IPS-NIHi11 (cell line): Measurements from ENCODE around the gene TTLL4.
"Not testable (repeated sequence)": the region's sequence is repeated elsewhere in the genome, so short reads cannot be mapped to it uniquely, and the experiment has no call there.

Source experiments
- DNase-seq: peaks from one replicate; pipeline ENCODE4 v3.0.0; 2012; ENCODE audit warnings: mixed read lengths, low spot score

The TTLL4 gene

DNA sequence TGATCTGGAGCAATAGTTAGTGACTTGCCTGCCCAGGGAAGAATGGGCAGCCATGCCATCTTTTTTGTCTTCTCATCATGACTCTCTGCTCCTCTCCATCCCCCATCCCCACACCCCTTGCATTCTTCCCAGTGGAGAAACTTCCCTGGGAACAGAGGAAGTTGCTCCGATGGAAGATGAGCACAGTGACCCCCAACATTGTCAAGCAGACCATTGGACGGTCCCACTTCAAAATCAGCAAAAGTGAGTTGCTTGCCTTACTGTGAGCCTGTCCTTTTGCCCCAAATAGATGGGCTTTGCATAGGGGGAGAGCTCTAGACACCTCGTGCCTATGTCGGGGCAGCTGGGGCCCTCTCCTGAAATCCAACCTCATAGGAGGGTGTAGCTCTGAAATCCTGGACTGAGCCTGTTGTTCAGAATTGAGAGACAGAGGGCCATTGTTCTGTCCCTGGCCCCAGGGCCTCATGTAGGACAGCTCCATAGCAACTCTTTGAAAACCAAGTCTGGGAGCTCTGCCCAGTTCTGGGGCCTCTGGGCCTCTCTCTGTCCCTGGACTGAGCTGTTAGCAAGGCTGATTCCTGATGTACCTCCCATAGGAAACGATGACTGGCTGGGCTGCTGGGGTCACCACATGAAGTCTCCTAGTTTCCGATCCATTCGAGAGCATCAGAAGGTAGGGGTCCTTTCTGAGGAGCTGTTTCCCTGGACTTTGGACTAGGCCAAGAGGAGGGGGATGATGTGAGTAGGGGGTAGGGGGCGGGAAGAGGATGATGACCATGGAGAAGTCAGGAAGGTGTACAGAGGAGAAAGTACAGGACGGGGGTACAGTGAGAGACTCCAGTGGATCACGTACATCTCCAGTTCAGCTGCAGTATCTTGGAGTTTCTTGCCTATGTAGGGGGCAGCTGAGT is 35.2 kb downstream of the TTLL4 start:
- DNase-seq: no peak

DNA sequence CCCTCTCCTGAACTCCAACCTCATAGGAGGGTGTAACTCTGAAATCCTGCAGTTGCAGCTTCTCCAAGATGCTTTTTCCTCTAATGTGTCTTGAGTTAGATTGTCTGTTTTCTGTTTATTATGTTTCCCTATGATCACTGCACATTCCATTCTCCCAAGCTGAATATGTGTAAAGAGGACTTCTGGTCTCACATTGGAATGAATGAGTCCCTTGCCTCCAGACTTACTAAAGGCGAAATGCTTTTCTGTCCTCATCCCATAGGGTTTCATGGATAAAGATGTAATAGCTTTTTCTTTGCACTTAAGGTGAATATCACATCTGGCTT is 35.8 kb downstream of the TTLL4 start:
- DNase-seq: no peak

DNA sequence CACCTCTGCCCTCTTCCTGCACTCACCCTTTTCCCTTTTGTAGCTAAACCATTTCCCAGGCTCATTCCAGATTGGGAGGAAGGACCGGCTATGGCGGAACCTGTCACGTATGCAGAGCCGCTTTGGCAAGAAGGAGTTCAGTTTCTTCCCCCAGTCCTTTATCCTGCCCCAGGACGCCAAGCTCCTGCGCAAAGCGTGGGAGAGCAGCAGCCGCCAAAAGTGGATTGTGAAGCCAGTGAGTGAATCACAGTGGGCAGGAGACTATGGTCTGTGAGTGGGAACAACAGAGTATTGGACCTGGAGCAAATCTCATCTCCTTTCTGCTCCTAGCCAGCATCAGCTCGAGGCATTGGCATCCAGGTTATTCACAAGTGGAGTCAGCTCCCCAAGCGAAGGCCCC is 36.3 kb downstream of the TTLL4 start:
- DNase-seq: no peak

DNA sequence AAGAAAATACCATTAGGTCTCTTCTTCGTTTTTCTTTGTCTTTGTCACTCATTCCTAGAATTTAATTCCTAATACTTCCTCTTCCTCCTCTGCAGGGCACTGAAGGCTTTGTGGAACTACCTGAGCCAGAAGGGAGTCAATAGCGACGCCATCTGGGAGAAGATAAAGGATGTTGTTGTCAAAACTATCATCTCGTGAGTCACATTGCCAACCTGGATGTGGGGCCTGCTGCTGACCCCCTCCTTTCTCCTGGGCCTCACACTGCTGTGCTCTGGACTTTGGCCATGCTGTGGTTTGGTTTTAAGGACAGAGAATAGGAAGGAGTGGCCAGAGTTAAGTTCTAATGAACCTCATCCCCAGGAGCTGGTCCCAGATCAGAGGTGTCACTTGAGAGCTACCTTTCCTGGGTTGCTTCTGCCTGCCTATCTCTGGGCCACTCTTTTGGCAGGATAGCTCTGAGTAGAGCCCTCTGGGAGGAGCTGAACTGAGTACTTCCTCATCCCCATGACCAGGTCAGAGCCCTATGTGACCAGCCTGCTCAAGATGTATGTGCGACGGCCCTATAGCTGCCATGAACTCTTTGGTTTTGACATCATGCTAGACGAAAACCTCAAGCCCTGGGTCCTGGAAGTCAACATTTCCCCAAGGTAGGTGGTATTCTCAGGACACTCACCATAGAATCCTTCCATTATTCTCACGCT is 38.3 kb downstream of the TTLL4 start:
- no peak for DNase-seq

DNA sequence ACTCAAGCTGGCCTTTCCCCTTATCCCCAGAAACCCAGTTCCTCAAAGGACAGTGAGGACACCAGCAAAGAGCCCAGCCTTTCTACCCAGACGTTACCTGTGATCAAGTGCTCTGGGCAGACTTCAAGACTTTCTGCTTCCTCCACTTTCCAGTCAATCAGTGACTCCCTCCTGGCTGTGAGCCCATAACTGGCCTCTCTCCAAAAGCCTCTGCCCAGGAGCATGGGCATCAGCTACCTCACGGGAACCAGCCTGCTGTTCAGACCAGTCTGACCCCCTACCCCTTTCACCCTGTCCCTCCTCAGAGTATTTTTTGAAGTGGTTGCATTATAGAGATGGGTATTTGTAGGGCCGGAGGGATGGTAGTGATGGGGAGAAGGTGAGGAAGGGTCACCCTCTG is 43.6 kb downstream of the TTLL4 start:
- no peak for DNase-seq

DNA sequence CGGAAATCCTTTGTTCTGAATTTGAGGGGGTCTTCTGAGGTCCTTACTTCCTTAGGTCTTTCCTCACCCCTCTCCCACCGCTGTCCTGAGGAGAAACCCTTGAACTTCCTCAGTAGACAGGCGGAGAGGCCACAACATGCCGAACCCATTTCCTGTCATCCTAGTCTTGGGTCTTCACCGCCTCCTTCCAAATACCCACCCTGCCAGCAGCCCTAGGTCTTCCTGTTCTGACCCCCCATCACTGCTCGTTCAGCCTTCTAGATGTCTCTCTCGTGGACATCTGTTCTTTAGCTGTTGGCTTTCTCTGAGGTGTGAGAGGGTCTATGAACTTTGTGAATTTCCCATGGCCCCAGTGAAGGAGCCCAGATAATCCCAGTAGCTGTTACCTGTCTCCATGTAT is 44.1 kb downstream of the TTLL4 start:
- no peak for DNase-seq

DNA sequence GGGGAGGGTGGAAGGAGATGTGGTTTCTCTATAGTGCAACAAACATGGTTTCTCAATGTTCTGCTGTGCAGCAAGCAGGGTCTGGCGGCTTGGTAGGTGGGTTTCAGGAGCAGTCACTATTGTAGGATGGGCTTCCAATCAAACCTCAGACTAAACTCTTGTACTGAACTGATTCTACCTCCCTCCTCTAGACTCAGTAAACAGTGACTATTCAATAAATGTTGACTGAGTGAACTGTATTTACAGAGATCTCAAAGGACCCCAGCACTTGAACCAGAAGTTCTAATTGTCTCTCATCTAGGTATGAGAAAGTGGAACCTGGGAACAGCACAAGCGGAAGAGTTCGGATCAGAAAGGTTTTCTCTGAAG is 44.5 kb downstream of the TTLL4 start:
- no peak for DNase-seq

DNA sequence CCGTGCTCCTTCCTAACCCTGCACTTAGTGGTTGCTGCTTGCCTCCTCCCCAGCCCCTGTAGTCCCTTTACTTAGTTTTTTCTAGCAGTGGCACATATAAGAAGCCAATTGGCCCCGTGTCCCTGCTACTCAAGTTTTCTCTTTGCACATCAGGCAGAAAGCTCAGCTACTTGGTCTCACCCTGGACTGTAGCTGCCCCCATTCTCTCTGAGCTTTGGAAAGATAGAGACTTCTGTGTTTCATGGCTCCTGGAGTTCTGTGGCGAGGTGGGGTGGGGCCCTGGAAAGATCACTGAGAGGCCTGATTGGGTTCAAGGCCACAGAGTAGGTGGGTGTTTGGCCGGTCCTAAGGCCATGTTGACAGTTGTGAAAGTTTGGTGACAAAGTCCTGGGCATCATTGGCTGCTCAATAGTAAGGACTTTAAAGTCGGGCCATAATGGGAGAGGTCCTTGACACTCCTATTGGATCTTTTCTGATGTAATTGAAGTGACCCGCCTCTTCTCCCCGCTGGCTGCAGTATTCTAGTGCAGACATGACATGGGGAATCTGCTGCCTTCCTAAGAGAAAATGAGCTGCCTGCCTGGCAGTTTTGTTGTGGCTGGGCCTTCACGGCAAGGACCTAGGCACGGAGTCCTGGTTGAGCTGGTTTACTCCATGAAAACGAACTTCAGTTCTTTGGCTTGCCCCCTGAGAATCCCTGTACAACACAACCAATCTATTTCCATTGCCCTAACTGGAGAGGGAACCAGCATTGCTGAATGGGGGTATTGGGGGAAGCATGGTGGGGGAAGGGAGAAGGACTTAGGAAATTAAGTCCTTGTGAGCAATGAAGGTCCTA is 45.2 kb downstream of the TTLL4 start:
- DNase-seq: no peak

DNA sequence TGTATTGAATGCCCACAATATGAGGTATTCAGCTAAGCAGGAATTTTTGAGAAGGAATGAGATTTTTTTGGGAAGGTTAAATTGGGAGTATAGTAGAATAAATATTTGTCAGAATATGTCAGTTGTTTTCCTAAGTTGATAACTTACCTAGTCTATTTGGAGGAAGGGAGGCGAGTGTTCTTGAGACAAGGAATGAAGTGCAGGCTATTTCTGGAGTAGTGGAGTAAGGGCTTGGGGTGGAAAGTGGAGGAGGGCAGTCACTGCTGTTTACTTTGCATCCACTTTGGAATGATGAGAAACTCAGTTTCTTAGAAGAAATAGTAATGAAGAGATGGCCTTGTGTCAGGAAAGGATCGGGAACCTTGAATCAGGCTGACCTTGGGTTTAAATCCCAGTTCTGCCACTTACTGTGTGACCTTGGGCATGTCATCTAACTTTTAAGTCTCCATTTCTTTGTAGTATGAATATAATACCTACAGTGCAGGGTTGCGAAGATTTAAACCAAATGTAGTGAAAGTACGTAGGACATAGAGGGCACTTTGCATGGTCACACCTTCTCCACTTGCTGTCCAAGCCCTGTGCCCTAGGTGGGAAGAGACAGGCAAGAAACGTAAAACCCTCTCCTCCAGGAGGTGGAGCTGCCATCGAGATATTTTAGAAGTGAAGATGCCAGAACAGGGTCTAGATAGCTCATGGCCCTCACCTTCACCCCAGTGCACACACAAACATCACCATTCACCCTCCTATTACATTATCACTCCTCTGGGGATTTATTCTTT is 46.2 kb downstream of the TTLL4 start:
- DNase-seq: no peak

DNA sequence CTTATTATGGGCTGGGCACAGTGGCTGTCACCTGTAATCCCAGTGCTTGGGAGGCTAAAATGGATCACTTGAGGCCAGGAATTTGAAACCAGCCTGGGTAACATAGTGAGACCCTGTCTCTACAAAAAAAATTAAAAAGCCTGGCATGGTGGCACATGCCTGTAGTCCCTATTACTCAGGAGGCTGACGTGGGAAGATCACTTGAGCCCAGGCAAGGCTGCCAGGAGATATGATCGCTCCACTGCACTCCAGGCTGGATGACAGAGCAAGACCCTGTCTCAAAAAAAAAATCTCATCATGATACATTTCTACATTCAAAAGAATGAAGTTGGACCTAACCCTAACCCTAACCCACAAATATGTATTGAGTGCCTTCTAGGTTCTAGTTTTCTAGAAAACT is 51.2 kb downstream of the TTLL4 start:
- DNase-seq: no peak

DNA sequence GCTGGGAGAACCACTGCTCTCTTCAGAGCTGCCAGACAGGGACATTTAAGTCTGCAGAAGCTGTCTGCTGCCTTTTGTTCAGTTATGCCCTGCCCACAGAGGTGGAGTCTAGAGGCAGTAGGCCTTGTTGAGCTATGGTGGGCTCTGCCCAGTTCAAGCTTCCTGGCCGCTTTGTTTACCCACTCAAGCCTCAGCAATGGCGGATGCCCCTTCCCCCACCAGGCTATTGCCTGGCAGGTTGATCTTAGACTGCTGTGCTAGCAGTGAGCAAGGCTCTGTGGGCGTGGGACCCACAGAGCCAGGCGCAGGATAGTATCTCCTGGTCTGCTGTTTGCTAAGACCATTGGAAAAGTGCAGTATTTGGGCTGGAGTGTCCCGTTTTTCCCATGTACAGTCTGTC is 62.1 kb downstream of the TTLL4 start:
- not testable (repeated sequence) for DNase-seq

DNA sequence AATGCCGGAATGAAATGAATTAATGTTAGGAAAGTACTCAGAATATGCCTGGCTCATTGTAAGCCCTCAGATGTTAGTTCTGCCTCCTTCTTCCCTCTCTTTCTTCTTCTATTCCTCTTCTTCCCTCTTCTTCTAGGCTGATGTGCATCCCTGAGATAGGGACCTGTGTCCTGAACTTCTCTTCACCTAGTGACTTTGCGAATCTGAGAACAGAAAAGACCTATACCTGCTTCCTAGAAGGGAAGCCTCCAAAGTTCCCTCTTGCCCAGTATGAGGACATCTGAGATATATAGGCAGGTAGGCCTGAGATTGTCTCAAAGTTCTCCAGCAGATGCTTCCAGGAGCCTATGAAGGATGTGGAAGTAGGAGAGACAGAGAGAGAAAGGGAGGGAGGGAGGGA is 63.2 kb downstream of the TTLL4 start:
- no peak for DNase-seq

DNA sequence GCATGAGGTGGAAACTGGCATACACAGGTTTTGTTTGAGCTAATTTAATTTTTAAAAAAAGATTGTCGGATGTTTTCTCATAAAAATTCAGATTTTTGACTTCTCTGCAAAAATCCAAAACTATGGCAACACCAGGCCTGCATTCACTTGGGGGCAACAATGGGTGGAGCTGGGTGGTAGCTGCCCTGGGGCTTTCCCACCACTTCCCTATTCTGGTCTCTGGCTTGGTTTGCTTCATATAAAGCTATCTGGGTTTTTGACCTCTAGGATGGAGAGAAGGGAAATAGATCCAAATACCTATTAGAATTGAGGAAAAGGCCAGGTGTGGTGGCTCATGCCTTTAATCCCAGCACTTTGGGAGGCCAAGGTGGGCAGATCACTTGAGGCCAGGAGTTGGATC is 65.9 kb downstream of the TTLL4 start:
- DNase-seq: no peak

DNA sequence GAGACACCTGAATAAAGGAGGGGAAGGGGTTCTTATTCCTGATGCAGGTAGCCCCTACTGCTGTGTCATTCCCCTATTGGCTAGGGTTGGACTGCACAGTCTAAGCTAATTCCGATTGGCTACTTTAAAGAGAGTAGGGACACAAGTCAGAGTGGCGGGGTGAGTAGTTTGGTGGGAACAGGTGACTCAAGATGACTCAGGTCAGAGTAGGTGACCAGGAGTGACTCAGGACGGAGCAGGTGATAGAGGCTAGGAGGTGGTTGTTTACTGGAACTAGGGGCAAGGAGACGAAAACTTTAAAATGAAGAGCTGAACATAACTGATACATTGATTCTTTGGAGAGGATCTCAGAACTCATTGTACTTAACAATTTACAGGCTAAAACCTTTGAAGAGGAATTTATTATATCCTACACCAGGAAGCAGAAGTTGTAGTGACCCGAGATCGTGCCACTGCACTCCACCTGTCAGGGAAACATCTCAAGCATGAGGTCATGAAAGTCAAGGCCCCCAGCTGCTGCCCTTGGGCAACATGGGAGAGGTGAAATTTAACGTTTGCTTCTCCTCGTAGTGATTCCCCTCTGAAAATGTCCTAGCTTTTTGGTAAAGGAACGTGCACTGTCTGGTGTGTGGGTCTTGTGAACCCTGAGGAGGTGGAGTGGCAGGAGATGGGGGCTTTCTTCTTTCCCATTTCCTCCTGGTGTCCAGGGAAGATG is 66.8 kb downstream of the TTLL4 start:
- no peak for DNase-seq

DNA sequence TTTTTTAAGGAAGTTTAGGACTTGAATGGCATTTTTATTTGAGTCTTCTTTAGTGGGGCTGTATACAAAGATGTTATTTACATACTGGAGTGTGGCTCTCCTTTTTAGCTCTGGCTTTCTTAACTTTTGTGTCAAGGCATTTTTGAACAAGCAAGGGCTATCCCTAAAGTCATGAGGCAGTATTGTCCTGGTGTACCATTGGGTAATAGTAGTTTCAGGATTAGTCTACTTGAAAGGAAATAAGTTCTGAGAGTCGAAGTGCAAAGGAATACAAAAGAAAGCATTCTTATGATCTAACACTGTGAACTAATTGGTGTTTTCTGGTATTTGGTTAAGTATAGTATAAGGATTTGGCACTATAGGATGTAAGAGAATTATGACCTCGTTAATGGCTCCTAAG is 69.4 kb downstream of the TTLL4 start:
- DNase-seq: no peak

DNA sequence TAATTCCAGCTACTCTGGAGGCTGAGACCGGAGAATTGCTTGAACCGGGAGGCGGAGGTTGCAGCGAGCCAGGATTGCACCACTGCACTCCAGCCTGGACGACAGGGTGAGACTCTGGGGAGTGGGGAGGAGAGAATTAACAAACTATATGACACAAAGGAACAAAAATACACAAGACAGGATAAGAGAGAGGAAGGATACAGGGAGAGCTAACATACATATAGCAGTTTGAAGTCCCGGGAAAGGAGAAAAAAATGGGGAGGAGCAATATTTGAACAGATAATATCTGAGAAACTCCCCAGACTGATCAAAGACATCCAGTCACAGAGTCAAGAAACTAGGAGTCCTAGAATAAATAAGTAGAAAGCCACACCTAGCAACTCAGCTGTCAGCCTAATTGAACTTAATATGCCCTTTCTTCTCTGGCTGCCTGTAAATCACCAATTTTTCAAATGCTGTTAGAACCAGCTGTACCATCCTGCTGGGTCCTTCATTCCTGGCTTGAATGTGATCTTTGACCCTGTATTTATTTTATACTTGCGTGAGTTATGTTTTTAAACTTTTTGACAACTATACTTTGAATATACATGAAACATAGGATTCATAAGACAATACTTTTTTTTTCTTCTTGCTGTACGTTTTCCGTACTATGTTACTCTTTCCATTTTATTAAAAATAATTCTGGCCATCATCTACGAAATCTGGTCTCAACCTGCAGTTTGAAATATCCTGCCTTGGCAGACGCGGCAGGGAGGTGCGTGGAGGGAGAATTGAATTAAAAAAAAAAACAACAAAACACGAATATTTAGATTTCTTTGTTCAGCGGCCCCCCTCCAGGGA is 70.4 kb downstream of the TTLL4 start:
- DNase-seq: no peak

DNA sequence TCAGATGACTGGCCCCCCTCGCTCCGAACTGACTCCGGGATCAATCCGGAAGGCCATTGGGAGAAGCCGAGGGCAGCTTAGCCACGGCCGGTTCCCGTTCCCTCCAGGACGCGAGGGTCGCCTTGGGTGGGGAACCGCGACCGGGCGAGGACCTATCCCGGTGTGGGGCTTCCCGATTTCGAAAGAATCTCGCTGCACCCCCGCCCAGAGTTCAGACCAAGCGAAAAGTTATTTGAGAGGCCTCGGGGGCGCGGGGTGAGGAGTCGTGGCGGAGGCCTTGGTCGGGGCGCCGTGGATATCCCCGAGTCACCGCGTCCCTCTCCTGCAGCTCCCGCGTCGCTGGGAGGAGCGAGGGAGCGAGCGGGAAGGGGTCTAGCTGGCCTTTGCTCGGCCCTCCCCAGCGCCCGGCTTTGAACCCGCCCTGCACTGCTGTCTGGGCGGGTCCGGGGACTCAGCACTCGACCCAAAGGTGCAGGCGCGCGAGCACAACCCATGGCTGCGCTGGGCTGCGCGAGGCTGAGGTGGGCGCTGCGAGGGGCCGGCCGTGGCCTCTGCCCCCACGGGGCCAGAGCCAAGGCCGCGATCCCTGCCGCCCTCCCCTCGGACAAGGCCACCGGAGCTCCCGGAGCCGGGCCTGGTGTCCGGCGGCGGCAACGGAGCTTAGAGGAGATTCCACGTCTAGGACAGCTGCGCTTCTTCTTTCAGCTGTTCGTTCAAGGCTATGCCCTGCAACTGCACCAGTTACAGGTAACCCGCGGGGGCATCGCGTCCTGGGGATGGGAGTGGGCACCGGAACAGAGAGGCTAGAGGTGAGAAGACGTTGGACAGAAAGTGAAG is 71.3 kb downstream of the TTLL4 start, which contains the start of gene CYP27A1:
Gene CYP27A1 (plus strand): TSS at position 457 of the 837 bp plus-strand sequence. CDS start 36 bp downstream, at position 493.
- DNase-seq: peak; percentile 78

DNA sequence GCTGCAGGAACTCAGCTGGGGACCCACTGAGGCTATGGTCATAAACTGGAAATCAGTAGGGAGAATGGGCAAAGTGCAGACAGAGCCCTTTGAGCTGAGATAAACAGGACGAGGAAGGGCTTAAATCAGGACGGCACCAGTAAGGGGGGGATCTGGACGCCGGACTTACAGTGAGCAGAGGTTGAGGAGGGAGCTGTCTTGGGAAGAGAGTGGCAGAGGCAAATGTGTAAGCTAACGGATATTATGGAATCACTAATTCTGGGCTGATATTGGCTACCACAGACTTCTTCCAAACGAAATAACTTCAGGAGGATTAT is 71.9 kb downstream of the TTLL4 start:
- no peak for DNase-seq

DNA sequence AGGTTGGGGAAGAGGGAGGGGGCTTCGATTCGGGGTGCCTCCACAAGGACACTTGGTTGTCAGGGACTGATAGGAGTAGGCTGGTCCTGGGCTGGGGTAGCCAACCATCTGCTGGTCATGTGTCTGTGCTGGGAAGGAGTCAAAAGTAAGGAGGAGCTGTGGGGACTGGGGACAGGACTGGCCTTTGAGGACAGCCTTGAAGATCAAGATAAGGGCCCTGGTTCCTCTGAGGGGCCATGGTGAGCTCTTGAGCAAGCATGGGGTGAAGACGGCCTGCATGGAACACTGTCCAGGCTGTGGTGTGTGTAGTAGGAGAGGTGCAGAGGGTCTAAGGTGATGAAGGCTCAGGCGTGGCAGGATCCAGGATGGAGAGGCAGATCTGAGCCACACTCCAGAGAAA is 73.1 kb downstream of the TTLL4 start:
- no peak for DNase-seq

DNA sequence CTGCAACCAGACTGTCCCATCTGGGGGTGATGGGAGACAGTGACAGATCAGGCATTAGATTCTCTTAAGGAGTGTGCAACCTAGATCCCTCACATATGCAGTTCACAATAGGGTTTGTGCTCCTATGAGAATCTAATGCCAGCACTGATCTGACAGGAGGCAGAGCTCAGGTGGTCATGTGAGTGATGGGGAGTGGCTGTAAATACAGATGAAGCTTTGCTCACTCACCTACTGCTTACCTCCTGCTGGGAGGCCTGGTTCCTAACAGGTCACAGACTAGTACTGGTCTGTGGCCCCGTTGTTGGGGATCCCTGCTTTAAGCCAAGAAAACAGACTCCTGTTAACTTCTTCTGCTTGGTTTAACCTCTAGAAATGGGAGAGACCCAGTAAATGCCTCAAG is 74.5 kb downstream of the TTLL4 start:
- no peak for DNase-seq
